Ascending aorta (tissue), 2 donors: Measurements from ENCODE around the gene NDUFS8. TPM values are rescaled to one million over a fixed set of nuclear protein-coding genes. Genes with fewer than 3 reads are reported as not detected.
A peak's percentile ranks its signal among the peaks of the same experiment; 100 is the strongest.
"Not testable (repeated sequence)": the region's sequence is repeated elsewhere in the genome, so short reads cannot be mapped to it uniquely, and the experiment has no call there.

Experiments
- DNase-seq, 2 donors: peaks; one replicate each; pipeline ENCODE4 v3.0.0-alpha.2; 2019; ENCODE audit warnings: low spot score in 2 of 2
- H3K27ac ChIP-seq, 2 donors: fragments of 200-600 bp; sonication (generic); one replicate each; pipeline ENCODE4 v1.5.1; 2016 to 2017; ENCODE audit warnings: mild to moderate bottlenecking in 1 of 2
- H3K27me3 ChIP-seq: fragments of 200-600 bp; sonication (generic); one replicate; pipeline ENCODE4 v1.5.1; 2017
- H3K36me3 ChIP-seq, 2 donors: fragments of 200-600 bp; sonication (generic); one replicate each; pipeline ENCODE4 v1.5.1; 2016
- H3K4me1 ChIP-seq, 2 donors: fragments of 200-600 bp; sonication (generic); one replicate each; pipeline ENCODE4 v1.5.1; 2016 to 2017; ENCODE audit warnings: mild to moderate bottlenecking in 1 of 2
- H3K4me3 ChIP-seq, 2 donors: fragments of 200-600 bp; sonication (generic); one replicate each; pipeline ENCODE4 v1.5.1; 2016 to 2017; ENCODE audit warnings: mild to moderate bottlenecking in 1 of 2
- H3K9me3 ChIP-seq, 2 donors: fragments of 200-600 bp; sonication (generic); one replicate each; pipeline ENCODE4 v1.5.1; 2016
- intact Hi-C: fragments of 100-400 bp; cut with DNase I; formaldehyde crosslinking; loops from one replicate; pipeline ENCODE4 v1.15.1; 2023
- total RNA-seq: library from RNA; depleted of rRNA; stranded (reverse); fragments of >200 nt; gene quantifications from one replicate; pipeline ENCODE4 v1.1.0, GENCODE V29; 2016
- TF ChIP-seq, protein P1 (sequence below), 3 experiments: fragments of 200-600 bp in 2 of 3; fragments of 450-650 bp in 1 of 3; sonication (generic) in 2 of 3; IDR thresholded peaks; one replicate each; pipeline ENCODE4 v1.5.1; 2016 to 2019; ENCODE audit warnings: antibody characterized with exemption in 3 of 3, mild to moderate bottlenecking in 1 of 3, moderate library complexity in 1 of 3

The NDUFS8 gene
- 316 TPM for total RNA-seq

DNA sequence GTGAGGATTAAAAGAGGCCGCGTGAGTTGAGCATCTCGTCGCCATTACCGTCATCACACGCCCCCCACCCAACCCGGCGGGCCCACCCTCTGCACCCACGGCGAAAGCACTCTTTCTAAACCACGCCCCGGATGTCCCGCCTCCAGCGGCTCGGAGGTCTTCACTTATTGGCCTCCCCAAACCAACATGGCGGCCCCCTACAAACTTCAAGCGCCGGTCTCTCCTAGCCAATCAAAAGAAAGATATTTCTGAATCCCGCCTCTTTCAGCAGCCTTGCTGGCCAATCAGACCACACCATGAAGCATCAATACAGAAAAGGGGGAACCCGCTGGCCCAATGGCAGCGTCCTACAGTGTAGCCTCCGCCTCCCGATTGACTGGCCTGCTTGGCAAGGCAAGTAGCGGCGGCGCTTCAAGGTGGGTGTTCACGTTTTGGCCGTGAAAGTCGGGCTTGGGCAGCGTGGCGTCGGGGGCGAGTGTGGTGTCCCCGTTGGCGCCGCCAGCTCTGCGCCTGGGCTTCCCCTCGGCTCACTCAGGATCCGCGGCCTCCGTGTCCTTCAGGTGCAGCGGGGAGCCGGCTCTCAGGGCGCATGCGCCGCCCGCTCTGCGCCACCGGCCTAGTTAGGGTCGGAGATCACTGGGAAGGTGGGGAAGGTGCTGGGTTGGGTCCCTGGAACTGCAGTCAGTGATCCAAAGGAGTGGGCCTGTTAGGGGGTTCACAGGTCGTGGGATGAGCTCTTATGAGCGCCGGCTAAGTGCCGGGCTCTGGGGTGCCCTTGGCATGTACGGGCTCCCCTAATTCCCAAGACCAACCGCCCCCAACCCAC lies at the start of gene NDUFS8:
Gene NDUFS8 (plus strand): TSS at position 364 of the 826 bp plus-strand sequence. CDS start 1,471 bp downstream, outside the sequence.
- intact Hi-C loops, result loop anchor here (1.0 to 10.0 kb wide), 5 partner anchors 8 to 434 kb away; partner anchors contain the start of genes ALDH3B1, CHKA and PPP6R3

DNA sequence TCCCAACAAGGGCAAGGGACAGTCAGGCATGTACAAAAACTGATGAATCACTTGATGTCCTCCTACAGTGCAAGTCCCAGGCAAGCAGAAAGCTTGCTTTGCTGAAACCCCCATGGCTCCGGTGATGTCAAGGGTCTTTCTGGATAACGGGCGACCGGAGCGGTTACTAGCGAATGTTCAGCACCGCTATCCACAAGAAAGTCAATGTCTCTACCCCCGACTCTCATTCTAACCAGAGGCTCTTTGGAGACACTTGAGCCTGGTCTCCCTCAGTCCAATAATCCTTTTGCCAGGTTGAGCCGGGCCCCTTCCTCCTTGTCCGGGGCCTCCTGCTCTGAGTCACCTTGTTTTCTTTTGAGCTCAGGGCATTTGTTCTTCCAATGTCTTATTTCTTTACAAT lies 49.3 kb upstream of the NDUFS8 start:
- H3K9me3 ChIP-seq, H3K27ac ChIP-seq, H3K36me3 ChIP-seq, intact Hi-C loops, H3K4me1 ChIP-seq, H3K27me3 ChIP-seq, H3K4me3 ChIP-seq: not testable (repeated sequence)
- DNase-seq, result peak in 1 of 2 donors; percentile 12

More for the DNA sequence above, at the start of gene NDUFS8:
- Histone ChIP-seq H3K27ac (peak within 1 kb of the TSS; percentile 73 to 77), H3K27me3 (no peaks in the 10 kb centered on the region), H3K4me3 (peak within 1 kb of the TSS; percentile 75 to 96), H3K36me3 (peaks cover 17 to 18% of the 10 kb centered on the region in 2 donors), H3K9me3 (no peaks in the 10 kb centered on the region), H3K4me1 (peaks cover 9 to 17% of the 10 kb centered on the region in 2 donors)
- TF ChIP-seq, protein P1, sequence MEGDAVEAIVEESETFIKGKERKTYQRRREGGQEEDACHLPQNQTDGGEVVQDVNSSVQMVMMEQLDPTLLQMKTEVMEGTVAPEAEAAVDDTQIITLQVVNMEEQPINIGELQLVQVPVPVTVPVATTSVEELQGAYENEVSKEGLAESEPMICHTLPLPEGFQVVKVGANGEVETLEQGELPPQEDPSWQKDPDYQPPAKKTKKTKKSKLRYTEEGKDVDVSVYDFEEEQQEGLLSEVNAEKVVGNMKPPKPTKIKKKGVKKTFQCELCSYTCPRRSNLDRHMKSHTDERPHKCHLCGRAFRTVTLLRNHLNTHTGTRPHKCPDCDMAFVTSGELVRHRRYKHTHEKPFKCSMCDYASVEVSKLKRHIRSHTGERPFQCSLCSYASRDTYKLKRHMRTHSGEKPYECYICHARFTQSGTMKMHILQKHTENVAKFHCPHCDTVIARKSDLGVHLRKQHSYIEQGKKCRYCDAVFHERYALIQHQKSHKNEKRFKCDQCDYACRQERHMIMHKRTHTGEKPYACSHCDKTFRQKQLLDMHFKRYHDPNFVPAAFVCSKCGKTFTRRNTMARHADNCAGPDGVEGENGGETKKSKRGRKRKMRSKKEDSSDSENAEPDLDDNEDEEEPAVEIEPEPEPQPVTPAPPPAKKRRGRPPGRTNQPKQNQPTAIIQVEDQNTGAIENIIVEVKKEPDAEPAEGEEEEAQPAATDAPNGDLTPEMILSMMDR (IDR thresholded peaks at IDR 0.05), result no peak
- peak; percentile 95 to 99 for DNase-seq

DNA sequence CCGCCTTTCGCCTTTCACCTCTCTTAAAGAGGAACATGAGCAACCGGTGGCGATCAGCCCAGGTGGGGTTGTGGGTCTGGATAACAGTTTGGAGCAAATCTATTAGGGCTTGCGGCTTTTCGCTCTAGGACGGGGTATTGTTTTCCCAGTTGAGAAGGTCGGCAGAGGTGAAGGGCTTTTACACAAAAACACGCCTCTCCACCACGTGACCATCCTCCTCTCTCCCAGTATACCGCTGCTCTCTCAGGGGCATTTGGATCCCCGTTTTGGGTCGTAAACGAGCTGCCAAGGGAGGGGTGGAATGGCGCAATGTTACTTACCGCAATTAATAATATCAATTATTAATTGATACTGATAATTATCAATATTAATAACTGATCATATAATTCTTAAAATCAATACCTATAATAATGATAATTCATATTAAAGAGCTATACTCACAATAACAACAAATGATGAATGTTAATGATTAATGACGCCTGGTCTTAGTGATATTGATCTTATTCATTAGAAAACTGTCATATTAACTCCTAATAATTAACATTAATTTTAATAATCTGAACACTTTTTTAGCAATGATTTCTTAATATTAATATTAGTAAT lies 48.1 kb upstream of the NDUFS8 start:
- DNase-seq, result peak in 1 of 2 donors; percentile 38

DNA sequence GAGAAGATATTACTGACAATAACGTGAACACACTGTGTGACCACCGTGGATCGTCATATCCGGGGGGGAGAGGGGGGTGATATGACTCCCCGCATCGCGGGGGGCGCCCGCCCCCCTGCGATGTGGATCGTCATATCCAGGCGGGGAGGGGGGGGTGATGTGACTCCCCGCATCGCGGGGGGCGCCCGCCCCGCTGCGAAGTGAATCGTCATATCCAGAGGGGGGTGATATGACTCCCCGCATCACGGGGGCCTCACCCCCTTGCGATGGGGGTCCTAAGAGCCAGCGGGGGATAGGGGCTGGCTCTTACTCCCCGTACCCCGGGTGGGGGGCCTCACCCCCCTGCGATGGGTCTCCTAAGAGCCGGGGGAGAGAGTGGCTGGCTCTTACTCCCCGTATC lies 46.5 kb upstream of the NDUFS8 start:
- Histone ChIP-seq H3K27me3 (no peaks in the 10 kb centered on the region), H3K27ac (no peak overlapping the region), H3K36me3 (no peaks in the 10 kb centered on the region), H3K4me3 (no peak overlapping the region), H3K9me3 (no peaks in the 10 kb centered on the region), H3K4me1 (no peaks in the 10 kb centered on the region)
- TF ChIP-seq, protein P1 (IDR thresholded peaks at IDR 0.05), result no peak
- intact Hi-C loops, result no loop called here
- peak in 1 of 2 donors; percentile 18 for DNase-seq

More for the DNA sequence above, 48.1 kb upstream of the NDUFS8 start:
- H3K36me3 ChIP-seq, H3K27me3 ChIP-seq, intact Hi-C loops, H3K4me1 ChIP-seq, H3K4me3 ChIP-seq, H3K9me3 ChIP-seq, H3K27ac ChIP-seq: not testable (repeated sequence)

DNA sequence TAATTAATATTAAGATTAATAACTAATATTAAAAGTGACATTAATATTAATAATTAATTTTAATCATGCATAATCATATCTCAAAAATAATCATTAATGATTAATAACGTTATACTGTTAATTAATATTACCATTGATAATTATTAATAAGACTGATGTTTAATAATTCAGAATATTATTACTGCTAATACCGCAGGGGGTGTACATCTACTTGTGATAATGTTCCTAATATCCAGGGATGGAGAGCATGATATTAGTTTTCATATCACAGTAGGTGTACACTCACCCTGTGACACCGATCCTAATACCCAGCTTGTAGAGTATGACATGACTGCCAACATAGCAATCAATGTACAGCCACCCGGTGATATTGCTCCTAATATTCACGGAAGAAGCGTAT lies 45.2 kb upstream of the NDUFS8 start:
- H3K27me3 ChIP-seq, H3K36me3 ChIP-seq, H3K4me3 ChIP-seq, H3K27ac ChIP-seq, H3K9me3 ChIP-seq, DNase-seq, H3K4me1 ChIP-seq, intact Hi-C loops: not testable (repeated sequence)

DNA sequence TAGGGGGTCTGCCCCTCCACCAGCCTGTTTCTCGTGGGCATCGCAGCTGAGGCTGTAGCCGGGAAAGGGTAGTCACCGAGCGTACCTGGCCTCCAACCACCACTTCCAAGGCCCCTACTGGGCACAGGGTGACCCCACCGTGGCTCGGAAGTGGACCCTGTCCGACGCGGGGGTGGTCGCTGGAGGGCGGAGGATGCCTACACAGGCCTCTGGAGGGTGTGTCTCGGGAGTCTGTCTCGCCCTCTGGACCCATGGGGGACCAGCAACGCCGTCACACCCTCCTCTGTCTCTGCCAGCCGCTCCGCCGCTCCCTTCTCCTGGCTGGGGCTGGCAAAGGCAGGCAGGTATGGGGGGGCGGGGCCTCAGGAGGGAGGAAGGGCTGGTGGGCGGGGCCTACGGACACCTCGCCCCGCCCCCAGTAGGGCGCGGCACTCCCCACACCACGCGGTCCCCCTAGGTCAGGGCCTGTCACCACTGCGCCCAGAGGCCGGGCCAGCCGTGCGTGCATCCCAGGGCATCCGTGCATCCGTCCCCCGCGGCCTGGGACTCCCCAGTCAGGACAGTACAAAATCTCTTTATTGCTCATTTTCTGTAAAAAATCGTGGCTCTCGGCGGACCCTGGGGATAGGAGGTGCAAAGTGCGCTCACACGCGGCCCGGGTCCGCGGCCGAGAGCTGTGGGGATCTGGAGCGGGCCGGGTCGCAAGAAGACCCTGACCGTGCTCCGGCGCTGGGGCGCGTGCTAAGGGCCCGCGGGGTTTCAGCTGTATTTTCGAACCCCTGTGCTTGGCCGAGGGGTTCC lies 39.7 kb upstream of the NDUFS8 start:
- intact Hi-C loops, H3K4me1 ChIP-seq, H3K27me3 ChIP-seq, DNase-seq, H3K9me3 ChIP-seq, H3K27ac ChIP-seq, H3K36me3 ChIP-seq: not testable (repeated sequence)
- H3K4me3 ChIP-seq, result peak overlapping the region; percentile 21 to 55

DNA sequence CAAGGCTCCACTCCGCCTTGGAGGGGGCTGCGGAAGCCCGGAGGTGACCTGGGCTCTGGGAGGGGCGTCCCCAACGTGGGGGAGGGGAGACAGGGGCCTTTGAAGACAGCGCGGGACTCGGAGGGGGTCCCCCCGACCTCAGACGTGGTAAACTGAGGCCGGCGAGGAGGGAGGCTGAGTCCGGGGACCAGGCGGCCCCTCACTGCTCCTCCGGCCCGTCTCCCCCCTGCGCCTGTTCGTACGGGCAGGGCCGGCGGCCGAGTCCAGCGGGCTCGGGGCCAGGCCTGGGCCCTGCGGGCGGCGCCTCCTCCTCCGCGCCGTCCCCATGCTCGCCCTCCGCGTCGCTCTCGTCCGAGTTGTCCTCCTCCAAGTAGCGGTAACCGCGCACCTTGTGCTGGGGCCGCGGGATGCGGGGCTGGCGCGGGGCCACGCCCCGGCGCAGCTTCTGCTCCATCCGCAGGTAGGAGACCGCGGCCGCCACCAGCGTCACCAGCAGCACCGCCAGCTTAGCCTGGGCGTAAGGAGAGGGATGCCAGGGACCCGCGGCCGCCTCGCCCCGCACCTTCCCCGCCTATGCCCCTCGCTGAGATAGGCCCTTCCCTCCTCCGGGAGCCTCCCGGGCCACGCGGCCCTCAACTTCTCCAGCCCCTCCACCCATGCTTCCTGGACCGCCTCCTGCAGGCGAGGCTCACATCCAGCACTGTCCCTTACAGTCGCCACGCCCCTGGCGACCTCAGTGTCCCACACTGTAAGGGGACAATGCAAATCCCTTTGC lies 38.9 kb upstream of the NDUFS8 start:
- H3K9me3 ChIP-seq, H3K27me3 ChIP-seq, H3K27ac ChIP-seq, intact Hi-C loops, DNase-seq, H3K36me3 ChIP-seq, H3K4me1 ChIP-seq: not testable (repeated sequence)
- peak overlapping the region; percentile 21 to 55 for H3K4me3 ChIP-seq
